GM18520 (cell line): ENCODE results near the gene ANKFN1.
A peak's percentile ranks its signal among the peaks of the same experiment; 100 is the strongest.

Experiments used
- ATAC-seq: cut with Tn5 transposase; IDR thresholded peaks from one replicate; pipeline ENCODE4 v1.9.1; 2021; ENCODE audit not compliant: unreplicated experiment

The ANKFN1 gene, protein sequence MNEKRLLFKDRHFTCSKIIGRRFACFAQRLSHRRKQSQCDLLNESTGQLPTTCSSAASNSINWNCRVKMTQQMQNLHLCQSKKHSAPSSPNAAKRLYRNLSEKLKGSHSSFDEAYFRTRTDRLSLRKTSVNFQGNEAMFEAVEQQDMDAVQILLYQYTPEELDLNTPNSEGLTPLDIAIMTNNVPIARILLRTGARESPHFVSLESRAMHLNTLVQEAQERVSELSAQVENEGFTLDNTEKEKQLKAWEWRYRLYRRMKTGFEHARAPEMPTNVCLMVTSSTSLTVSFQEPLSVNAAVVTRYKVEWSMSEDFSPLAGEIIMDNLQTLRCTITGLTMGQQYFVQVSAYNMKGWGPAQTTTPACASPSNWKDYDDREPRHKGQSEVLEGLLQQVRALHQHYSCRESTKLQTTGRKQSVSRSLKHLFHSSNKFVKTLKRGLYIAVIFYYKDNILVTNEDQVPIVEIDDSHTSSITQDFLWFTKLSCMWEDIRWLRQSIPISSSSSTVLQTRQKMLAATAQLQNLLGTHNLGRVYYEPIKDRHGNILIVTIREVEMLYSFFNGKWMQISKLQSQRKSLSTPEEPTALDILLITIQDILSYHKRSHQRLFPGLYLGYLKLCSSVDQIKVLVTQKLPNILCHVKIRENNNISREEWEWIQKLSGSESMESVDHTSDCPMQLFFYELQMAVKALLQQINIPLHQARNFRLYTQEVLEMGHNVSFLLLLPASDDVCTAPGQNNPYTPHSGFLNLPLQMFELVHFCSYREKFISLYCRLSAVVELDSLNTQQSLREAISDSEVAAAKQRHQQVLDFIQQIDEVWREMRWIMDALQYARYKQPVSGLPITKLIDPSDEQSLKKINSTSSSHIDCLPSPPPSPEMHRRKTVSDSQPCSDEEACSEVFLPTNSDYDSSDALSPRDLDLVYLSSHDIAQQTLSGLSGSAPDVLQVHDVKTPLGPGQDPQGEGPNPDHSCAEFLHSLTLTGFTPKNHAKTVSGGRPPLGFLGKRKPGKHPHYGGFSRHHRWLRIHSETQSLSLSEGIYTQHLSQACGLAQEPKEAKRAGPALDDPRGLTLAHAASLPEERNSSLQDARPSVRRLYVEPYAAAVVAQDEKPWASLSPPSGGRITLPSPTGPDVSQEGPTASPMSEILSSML

DNA sequence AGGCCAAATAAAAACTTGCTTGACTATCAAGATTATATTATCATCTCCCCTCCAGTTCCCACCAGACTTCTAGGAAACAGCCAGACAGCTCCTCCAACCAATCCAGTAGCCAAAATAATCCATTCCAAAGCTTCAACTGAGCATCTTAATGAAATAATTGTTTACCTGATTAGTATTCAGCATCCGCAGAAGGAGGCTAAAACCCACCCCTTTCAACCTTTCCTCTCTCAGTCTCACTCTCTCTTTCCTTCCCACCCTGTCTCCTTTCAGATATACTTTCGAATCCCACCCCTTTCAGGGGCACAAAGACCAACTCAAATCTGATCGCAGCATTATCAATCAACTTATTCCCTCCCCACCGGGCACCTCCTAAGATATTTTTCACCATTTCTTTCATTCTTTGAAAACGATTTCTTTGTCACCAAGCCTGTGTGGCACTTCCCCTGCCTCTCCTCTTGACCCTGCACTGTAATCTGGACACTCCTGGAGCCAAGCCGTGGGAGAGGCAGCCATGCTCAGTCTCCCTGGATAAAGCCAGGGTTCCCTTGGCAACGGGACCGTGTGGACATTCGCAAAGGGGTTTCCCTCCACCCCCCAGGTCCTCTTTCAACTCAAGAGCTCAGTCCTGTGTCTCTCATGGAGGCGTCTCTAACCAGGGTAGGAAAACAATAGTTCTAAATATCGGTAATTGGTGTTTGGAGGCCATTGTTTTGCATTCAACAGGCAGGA lies at the start of gene ANKFN1:
Gene ANKFN1 (plus strand): TSS at position 602 of the 729 bp plus-strand sequence. CDS start 59,193 bp downstream, outside the sequence.
- ATAC-seq = no peak

DNA sequence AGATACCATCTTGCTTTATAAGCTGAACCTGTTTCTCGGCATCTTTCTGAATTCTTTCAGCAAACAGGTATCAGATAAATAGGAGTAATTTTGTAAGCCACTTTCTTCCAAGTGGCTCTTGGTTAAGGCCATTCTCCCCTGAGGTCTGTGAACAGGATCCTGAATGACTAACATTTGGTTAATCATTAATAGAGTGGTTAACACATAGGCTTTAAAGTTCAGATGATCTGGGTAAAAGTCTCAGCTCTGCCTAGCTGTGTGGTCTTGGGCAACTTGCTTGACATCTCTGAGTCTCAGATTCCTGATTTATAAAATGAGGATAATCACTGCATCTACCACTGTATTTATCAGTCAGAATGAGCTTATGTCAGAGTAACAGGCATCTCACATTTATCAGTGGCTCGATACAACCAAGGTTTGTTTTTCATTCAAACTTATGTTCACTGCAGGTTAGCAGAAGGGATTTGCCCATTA lies 44.4 kb upstream of the ANKFN1 start:
- ATAC-seq = peak; percentile 92

DNA sequence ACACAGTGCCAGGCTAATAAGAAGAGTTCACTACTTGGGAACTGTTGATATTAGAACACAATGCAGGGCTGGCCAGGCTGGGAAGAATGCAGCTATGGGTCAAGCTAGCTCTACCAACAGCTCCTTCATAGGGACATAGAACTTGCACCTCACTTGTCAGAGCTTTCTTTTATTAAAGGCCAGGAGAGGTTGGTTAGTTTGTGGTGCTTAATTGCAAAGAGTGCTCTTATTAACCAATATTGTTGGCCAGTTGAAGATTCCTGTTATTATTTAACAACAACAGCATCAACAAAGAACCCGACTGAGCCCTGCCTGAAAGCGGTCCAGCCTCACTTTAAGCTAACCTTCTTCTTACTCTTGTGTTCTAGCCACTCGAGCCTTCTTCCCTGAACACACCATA lies 43.4 kb upstream of the ANKFN1 start:
- no peak for ATAC-seq

DNA sequence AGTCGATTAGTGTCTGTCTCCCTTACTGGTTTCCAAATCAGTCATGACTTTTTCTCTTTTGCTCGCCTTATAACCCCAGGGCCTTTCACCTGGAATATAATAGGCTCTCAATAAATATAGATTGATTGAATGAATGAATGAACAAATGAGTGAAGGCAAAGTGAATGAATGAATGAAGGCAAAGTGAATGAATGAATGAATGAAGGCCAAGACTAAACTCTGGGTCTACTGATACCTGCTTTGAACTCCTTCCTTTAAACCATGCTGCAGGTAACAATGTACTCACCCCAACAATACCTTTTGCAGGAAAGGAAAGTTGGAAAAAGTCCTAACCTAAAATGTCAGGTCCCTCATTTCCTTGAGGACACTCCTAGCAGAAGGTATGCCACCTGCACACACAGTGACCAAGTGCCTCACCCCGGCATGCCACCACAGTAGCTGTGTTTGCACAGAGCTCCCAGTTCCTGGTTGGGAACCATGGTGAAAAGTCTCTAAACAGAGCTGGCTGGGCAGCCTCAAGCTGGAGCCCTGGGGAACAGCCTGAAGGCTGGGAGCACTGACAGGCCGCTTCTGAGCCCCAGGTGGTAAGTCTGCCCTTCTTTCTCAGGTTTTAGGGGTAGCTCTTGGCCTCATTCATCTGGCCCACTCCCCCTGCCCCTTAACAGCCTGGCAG lies 42.7 kb upstream of the ANKFN1 start:
- ATAC-seq = no peak

DNA sequence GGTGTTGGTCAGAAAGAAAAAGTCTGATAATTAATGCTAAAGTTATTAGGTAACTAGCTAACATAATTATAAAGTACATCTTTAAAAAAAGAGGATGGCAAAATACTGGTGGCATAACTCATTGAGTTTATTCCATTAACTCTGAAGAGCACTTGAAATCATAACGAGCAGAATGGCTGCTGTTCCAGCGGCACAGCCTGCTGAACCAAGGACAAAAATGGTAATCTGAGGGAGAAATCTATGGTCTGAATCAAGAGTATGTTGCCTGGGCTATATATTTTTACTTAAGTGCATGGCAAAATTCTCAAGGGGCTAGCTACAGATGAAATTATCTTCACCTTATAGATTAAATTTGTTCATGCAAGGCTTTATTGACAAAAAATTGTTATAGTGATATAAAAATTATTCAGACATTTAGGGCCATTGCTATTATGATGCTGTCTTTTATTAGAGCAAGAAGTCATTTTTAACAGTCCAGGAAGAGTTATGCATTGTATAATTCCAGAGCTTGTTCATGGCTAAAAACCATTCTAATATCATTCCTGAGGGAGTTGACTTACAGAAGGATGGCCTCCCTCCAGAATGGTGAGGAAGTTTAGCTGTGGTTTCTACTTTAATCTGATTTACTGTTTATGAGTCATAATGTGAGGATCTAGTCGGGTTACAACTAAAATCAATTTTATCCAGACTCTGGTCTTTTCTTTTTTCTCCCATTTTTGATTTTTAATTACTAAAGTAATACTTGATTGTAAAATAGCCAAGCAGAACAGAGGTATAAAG lies 41.4 kb upstream of the ANKFN1 start:
- ATAC-seq = no peak

DNA sequence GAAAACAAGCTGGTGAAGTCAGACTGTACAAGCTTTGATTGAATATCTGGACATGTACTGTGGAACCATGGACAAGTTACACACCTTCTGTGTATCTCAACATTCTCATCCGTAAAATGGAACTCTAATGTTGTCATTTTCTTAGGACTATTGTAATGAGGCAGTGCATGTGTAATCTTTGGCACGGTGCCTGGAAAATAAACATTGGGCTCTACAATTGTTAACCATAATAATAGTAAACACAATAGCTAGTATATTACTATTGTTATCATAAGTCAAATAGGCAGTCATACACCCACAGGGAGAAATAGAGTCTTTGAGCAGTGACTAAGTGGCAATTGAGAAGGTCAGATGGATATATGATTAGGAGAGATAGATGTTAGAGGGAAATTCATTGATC lies 39.8 kb upstream of the ANKFN1 start:
- no peak for ATAC-seq

DNA sequence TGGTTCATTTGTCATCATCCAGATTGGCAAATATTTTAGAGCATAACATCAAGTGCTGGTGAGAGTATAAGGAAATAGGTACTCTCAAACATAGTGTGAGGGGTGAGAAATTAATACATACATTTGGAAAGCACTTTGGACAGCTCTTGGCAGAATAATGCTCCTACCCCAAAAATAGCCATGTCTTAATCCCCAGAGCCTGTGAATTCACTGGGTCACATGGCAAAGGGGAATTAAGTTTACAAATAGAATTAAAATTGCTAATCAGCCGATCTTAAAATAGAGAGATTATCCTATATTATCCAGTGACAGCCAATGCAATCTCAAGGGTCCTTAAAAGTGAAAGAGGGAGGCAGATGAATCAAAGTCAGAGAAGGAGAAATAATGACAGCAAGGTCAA lies 38.8 kb upstream of the ANKFN1 start:
- ATAC-seq = no peak

DNA sequence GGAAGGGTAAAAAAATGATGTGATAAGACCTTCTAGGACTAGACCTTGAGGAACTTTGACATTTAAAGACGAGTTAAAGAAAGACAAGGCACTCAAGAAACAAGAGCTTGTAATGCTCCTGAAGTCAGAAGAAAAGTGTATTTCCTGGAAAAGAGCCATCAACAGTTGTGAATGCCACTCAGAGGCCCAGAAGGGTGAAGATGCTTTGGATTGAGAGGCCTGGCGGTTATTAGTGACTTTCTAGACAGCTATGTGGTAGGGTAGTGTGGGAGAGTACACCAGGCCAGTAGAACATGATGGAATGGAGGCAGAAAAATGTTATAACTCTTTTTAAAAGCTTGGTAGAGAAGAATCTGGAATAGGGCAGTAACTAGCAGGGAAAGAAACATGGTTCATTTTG lies 34.1 kb upstream of the ANKFN1 start:
- ATAC-seq = no peak

DNA sequence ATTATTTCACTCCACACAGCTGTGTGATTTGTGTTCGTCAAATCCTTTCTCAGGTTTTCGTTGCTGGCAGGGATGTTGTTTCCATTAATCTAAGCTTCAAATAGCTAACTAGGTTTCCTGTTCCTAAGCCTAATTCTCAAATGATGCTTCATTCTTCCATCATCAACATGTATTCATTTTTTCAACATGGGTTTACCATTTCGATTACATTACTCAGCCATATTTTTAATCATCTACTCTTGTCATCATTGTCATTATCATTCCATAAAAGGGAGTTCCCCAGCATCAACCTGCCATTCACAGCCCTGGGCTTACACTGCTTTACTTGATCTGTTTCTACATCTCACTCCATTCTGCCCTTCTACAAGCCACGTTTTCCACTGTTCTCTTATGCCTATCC lies 33.3 kb upstream of the ANKFN1 start:
- no peak for ATAC-seq

DNA sequence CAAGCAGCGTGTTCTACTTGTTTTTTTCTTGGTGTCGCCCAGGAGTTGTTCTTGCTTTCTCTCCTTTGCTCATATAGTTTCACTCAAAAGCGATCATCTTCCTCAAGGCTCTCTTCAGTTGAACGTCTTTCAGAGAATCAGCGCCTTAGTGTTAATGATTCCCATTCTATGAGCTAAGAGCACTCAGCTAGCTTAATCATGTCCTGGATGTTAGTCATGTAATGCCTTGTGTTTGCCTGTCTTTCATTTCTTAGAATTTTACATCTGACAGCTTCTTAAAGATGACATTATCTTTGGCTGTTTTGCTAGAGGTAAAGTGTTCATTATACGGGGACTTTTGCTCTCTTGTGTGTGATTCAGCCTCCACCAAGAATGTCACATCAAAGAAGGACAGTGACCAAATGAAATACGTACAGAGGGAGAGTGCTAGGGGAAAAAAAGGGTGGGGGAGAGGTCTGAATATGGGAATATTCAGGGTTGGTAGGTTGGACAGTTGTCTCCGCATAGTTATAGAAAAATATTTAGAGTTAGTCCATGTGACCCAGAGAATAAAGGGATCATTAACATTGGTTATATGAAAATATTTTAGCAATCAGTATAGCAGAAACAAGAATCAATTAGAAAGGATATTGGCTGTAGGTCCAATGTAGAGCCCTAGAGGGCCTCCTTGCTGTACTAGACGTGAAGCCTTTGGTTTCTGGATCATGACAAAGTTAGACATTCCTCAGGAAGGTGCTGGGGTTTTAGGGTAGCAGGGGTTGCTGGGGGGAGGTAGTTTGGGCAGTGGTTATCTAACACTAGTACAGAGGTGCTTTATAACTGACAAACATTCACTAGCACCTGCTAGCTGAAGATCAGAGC lies 31.9 kb upstream of the ANKFN1 start:
- no peak for ATAC-seq

DNA sequence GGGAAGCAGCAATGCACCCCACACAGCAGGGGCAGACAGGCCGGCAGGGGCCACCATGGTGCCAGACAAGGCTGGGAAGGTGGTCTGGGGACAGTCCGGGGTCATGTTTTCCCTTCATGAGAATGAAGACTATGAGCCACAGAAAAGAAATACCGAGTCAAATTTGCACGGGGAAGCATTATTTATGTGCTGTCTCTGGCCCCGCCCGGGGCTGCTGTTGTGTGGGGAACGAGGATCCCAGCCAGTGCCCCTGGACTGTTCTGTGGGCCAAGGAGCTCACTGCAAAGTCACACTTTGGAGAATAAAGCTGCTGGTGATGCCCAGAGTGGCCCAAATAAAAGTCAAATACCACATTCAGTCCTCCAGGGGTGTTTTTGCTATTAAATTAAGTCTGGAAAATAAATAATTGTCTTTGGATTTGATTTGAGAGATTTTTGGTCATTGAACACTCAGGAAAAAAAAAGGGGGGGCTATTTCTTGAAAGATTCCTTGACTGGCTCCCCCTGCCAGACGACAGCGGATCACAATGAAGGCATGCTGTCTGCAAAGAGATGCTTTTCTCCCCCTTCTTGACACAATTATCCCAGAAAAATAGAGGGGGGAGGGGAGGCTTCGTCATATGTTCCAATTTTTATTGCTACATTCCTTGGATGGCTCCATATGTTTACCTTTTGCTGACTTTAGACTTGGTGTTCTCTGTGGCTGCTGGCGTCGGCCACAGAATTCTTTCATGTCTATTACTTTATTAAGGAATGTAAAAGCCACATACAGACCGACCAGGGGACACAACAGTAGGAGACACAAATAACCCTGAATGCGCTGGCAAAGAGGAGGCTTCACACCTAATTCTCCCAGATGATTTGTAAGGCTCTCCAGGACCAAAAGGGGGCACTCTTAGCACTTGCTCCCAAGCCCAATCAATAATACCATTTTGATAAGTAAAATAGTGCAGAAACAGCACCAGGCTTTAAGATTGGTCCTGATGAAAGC lies 27.1 kb upstream of the ANKFN1 start:
- no peak for ATAC-seq

DNA sequence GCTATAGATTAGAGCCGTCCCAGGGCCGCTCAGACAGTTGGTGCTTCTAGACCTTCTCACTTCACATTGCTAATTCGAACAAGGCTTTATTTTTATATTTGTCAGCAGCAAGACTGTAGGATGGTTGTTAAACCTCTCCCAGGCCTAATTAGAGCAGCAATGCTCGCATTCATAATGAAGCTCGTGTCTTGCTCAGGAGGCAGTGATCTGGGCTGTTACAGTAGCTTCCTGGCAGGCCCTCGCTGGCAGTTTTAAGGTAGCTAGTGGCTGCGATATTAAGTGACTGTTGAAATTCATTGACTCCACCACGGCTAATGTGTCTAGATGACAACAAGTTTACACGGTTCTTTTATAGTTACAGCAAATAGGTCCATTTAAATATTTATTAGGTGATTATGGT lies 23.2 kb upstream of the ANKFN1 start:
- ATAC-seq = no peak

DNA sequence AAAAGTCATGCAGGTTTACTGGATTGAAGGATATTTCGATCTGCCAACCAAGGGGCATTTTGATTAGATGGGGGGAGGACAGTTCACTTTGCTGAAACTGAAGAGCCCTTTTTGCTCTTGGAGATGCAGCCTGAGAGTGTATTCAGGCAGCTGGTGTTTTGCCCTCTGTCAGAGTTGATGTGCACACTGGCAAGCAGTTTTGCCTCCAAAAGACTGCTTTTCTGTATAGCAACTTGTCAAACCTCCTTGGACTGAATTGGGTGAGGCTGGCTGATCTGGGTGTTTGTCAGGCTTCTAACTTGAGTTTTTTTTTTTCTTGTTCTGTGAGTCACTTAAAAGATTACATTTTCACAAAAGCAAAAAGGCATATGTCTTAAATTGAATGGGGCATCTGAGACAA lies 22.6 kb upstream of the ANKFN1 start:
- no peak for ATAC-seq

DNA sequence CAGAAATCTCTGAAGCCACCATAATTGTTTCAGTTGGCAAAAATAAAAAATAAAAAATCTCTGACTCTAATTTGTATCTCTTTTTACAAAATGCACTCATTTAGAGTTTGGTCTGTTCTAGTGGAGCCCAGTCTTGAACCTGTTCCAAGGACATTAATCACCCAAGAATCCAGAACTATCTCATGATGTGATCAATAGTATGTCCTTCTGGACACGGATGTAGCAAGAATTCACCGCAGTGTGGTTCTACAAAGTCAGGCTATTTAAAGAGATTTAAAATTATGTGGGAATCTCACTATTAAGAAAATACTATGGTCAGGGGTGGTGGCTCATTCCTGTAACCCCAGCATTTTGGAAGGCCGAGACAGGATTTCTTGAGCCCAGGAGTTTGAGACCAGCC lies 21.8 kb upstream of the ANKFN1 start:
- no peak for ATAC-seq

DNA sequence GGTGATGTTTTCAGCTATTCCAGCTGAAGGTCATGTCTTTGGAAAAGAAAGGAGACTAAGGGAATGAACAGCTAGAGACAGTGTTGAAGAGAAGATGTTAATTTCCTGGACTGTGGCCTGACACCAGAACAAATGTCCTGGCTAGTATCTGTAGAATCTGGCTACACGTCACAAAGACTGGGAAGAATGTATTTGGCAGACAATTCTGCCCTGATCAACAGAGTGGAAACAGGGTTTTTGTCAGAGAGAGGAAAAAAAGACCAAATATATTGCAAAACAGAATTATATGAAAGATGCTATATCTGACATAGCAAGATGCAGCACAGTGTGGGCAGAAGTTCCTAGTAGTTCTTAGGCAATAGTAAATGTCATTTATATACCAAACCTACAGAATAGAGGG lies 17.0 kb upstream of the ANKFN1 start:
- no peak for ATAC-seq

DNA sequence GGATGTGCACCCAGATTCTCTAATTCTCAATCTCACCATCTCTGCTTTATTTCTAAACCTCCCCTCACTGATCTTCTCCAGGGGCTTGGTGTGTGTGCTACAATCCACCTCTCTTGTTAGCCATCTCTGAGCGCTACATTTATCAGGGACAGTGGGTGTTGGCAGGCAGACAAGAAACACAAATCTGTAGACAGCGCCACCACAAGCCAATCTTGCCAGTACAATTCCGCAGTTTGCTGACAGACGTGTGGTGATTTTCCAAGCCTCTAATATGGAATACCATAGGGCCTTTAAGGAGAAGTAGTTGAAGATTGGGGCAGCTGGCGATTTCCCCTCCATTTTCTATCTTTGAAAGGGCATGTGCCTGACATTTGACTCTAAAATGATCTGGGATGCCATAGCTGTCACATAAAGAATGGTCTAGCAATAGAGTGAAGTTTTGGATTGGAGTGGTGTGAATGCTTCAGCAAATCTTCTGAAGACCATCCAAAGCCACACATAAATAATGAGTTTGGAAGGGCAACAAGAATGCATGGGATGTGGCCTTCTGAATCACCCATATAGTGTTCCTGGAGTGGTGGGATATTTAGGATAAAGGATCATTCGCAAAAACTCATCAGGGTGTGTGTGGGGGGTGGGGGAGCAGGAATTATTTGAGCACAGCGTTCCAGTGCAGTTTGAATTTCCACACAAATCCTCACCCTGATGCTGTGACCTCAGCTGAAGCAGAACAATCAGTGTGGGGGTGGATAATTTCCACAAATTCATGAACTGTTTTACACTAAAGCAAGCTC lies 12.0 kb upstream of the ANKFN1 start:
- ATAC-seq = no peak

DNA sequence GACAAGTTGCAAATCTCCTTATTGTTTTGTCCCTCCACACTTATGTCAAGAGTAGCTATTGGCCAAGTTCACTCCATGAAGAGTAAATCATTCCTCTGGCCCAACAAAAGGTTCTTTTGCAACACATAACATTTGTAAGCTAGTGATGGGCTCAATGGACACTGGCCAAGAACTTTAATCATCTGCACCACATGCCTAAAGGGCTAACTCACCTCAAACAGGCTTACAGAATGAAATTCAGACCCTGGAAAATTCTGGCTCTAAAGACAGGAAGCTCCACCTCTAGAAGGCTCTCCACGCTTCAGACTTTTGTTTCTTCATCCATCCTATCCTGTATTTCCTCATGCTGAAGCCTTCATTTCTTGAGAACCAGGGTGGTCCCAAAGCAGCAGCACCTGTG lies 10.9 kb upstream of the ANKFN1 start:
- no peak for ATAC-seq
